Neural cell (in vitro differentiated cells): ENCODE measurements around the gene ERICH6B.

ENCODE experiments used
- EP300 ChIP-seq: fragments of 450-650 bp; conservative IDR thresholded peaks from 2 replicates; pipeline ENCODE4 v1.6.1; 2014; ENCODE audit warnings: antibody characterized with exemption, mild to moderate bottlenecking, moderate library complexity; ENCODE audit not compliant: poor library complexity, severe bottlenecking
- EZH2 ChIP-seq: fragments of 200-600, 300-800 bp; shearing (Covaris generic), sonication (generic); IDR thresholded peaks from 2 replicates; pipeline ENCODE4 v1.6.1; 2014; ENCODE audit warnings: antibody characterized with exemption, low read length, borderline replicate concordance, mild to moderate bottlenecking; ENCODE audit not compliant: insufficient read depth, poor library complexity, severe bottlenecking
- MXI1 ChIP-seq: fragments of 450-650 bp; conservative IDR thresholded peaks from 2 replicates; pipeline ENCODE4 v1.6.1; 2014; ENCODE audit warnings: antibody characterized with exemption, mild to moderate bottlenecking; ENCODE audit not compliant: poor library complexity, severe bottlenecking
- POLR2AphosphoS5 ChIP-seq: IDR thresholded peaks from 2 replicates; pipeline ENCODE4 v1.6.1; 2012
- TAF1 ChIP-seq: IDR thresholded peaks from 2 replicates; pipeline ENCODE4 v1.6.1; 2012; ENCODE audit warnings: low read depth
- TF ChIP-seq, protein P1 (sequence below): fragments of 450-650 bp; IDR thresholded peaks from 2 replicates; pipeline ENCODE4 v1.5.1; 2014; ENCODE audit warnings: antibody characterized with exemption, mild to moderate bottlenecking, moderate library complexity; ENCODE audit not compliant: poor library complexity, severe bottlenecking
- TF ChIP-seq, protein P2 (sequence below): IDR thresholded peaks from 2 replicates; pipeline ENCODE4 v1.6.1; 2012; ENCODE audit warnings: borderline replicate concordance

DNA sequence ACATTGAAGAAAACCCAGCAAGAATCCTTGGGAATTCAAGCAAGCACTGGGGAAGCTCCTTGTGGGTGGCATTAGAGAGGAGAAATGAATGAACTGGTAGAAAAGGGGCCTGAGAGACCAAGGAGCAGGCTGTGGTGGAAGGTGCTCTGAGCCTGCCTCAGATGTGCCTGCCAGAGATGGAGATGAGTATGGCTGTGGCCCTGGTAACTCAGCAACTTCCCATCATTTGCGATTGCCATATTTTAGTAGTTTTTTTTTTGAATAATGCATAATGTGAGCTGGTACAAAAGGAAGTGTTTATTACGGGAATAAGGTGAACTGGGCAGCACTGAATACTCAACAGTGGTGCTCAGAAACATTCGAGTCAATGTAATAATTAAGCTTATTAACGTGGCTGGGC, 39.1 kb downstream of the ERICH6B start:
- TF ChIP-seq MXI1 = no peak
- TF ChIP-seq, protein P1, sequence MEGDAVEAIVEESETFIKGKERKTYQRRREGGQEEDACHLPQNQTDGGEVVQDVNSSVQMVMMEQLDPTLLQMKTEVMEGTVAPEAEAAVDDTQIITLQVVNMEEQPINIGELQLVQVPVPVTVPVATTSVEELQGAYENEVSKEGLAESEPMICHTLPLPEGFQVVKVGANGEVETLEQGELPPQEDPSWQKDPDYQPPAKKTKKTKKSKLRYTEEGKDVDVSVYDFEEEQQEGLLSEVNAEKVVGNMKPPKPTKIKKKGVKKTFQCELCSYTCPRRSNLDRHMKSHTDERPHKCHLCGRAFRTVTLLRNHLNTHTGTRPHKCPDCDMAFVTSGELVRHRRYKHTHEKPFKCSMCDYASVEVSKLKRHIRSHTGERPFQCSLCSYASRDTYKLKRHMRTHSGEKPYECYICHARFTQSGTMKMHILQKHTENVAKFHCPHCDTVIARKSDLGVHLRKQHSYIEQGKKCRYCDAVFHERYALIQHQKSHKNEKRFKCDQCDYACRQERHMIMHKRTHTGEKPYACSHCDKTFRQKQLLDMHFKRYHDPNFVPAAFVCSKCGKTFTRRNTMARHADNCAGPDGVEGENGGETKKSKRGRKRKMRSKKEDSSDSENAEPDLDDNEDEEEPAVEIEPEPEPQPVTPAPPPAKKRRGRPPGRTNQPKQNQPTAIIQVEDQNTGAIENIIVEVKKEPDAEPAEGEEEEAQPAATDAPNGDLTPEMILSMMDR = no peak
- TF ChIP-seq POLR2AphosphoS5 = no peak
- no peak for TF ChIP-seq TAF1
- TF ChIP-seq EP300 = no peak
- no peak for TF ChIP-seq EZH2
- TF ChIP-seq, protein P2, sequence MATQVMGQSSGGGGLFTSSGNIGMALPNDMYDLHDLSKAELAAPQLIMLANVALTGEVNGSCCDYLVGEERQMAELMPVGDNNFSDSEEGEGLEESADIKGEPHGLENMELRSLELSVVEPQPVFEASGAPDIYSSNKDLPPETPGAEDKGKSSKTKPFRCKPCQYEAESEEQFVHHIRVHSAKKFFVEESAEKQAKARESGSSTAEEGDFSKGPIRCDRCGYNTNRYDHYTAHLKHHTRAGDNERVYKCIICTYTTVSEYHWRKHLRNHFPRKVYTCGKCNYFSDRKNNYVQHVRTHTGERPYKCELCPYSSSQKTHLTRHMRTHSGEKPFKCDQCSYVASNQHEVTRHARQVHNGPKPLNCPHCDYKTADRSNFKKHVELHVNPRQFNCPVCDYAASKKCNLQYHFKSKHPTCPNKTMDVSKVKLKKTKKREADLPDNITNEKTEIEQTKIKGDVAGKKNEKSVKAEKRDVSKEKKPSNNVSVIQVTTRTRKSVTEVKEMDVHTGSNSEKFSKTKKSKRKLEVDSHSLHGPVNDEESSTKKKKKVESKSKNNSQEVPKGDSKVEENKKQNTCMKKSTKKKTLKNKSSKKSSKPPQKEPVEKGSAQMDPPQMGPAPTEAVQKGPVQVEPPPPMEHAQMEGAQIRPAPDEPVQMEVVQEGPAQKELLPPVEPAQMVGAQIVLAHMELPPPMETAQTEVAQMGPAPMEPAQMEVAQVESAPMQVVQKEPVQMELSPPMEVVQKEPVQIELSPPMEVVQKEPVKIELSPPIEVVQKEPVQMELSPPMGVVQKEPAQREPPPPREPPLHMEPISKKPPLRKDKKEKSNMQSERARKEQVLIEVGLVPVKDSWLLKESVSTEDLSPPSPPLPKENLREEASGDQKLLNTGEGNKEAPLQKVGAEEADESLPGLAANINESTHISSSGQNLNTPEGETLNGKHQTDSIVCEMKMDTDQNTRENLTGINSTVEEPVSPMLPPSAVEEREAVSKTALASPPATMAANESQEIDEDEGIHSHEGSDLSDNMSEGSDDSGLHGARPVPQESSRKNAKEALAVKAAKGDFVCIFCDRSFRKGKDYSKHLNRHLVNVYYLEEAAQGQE = no peak
